Chondrocyte (in vitro differentiated cells): ENCODE data around the gene PPM1H. TPM values are rescaled to one million over a fixed set of nuclear protein-coding genes. Genes with fewer than 3 reads are reported as not detected.
A peak's percentile ranks its signal among the peaks of the same experiment; 100 is the strongest.

ENCODE experiments used
- DNase-seq: peaks from one replicate; pipeline ENCODE4 v3.0.0; 2021; ENCODE audit warnings: mixed read lengths, low spot score
- H3K27ac Mint-ChIP-seq: one replicate; pipeline ENCODE4 v1.8.0; 2021; ENCODE audit warnings: mild to moderate bottlenecking, moderate library complexity, mixed read lengths; ENCODE audit not compliant: unreplicated experiment
- H3K27me3 Mint-ChIP-seq: 2 replicates; pipeline ENCODE4 v1.8.0; 2021; ENCODE audit warnings: low read depth, mixed read lengths
- H3K36me3 Mint-ChIP-seq: 2 replicates; pipeline ENCODE4 v1.8.0; 2021; ENCODE audit warnings: low read depth, mixed read lengths
- H3K4me1 Mint-ChIP-seq: 2 replicates; pipeline ENCODE4 v1.8.0; 2021; ENCODE audit warnings: low read depth, mild to moderate bottlenecking, mixed read lengths
- H3K4me3 Mint-ChIP-seq: one replicate; pipeline ENCODE4 v1.8.0; 2021; ENCODE audit warnings: mild to moderate bottlenecking, moderate library complexity, mixed read lengths; ENCODE audit not compliant: unreplicated experiment
- H3K9me3 Mint-ChIP-seq: 2 replicates; pipeline ENCODE4 v1.8.0; 2021; ENCODE audit warnings: low read depth, mixed read lengths
- total RNA-seq: library from RNA; stranded (reverse); gene quantifications from 3 replicates; pipeline ENCODE4 v1.2.1, GENCODE V29; 2021
- TF ChIP-seq, protein P1 (sequence below): fragments of 200-600 bp; sonication (generic); IDR thresholded peaks from 2 replicates; pipeline ENCODE4 v1.5.0; 2021; ENCODE audit warnings: antibody characterized with exemption, mild to moderate bottlenecking, moderate library complexity

Gene PPM1H
- total RNA-seq, 1 donor from 2014 or later = 34.3 TPM

DNA sequence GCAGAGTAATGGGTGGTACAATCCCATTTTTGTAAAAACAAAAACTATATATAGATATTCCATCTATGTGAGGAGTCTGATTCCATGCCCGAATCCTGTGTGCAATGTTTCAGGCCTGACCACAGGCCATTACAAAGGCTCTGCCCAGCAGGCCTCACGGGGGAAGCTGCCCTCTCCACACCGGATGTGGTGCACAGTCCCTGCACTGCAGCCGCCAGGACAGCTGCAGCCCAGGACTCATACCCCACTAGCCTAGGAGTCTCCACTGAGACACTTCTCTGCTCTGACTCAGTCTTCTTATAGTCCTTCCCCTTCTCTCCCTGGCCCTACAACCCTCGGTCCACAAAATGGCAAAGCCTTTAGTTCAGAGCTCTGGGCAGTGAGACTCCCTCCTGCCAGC, 190.4 kb downstream of the PPM1H start:
- no peaks in the 10 kb centered on the region for H3K27me3 Mint-ChIP-seq
- H3K4me1 Mint-ChIP-seq = peaks cover 23% of the 10 kb centered on the region
- H3K36me3 Mint-ChIP-seq = no peaks in the 10 kb centered on the region
- TF ChIP-seq, protein P1, sequence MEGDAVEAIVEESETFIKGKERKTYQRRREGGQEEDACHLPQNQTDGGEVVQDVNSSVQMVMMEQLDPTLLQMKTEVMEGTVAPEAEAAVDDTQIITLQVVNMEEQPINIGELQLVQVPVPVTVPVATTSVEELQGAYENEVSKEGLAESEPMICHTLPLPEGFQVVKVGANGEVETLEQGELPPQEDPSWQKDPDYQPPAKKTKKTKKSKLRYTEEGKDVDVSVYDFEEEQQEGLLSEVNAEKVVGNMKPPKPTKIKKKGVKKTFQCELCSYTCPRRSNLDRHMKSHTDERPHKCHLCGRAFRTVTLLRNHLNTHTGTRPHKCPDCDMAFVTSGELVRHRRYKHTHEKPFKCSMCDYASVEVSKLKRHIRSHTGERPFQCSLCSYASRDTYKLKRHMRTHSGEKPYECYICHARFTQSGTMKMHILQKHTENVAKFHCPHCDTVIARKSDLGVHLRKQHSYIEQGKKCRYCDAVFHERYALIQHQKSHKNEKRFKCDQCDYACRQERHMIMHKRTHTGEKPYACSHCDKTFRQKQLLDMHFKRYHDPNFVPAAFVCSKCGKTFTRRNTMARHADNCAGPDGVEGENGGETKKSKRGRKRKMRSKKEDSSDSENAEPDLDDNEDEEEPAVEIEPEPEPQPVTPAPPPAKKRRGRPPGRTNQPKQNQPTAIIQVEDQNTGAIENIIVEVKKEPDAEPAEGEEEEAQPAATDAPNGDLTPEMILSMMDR = no peak
- peak overlapping the region; percentile 93 for H3K27ac Mint-ChIP-seq
- H3K9me3 Mint-ChIP-seq = no peaks in the 10 kb centered on the region
- H3K4me3 Mint-ChIP-seq = no peak overlapping the region
- DNase-seq = no peak

DNA sequence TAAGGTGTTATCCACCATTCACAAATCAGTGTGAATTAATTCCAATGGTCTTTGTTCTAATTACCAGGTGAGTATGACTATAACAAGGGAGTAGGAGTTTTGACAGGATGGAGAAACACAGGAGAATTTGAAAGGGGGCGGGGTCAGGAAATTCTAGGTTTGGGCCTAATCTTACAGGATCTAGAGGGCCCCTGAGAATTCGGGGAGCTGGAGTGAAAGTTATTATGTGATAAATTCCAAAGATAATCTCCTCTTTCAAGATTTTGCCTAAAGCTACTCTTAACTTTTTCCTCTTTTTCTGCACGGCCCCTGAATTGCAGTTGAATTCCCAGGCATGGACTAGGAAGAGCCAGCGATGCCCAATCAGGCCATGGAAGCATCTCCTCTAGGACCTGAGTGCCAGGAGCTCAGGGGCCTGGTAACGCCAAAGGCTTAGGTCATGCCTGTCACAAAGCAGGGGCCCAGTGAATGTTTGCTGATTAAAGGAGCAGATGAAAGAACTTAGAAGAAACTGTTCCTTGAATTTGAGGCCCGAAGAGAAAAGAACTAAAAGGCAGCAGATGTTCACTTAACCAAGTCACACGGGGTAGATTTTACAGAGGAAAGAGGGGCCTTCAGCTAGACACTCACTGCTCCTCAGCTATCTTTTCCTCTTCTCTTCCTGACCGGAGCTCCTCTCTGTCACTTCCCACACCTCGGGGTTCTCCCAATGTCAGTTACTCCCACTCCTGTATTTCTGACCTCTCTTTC, 195.5 kb downstream of the PPM1H start:
- Mint-ChIP-seq H3K4me3 (no peak overlapping the region), H3K27me3 (no peaks in the 10 kb centered on the region), H3K4me1 (peaks cover 43% of the 10 kb centered on the region), H3K36me3 (peaks cover 10% of the 10 kb centered on the region), H3K9me3 (no peaks in the 10 kb centered on the region), H3K27ac (peak overlapping the region; percentile 68)
- no peak for DNase-seq
- TF ChIP-seq, protein P1 = no peak

DNA sequence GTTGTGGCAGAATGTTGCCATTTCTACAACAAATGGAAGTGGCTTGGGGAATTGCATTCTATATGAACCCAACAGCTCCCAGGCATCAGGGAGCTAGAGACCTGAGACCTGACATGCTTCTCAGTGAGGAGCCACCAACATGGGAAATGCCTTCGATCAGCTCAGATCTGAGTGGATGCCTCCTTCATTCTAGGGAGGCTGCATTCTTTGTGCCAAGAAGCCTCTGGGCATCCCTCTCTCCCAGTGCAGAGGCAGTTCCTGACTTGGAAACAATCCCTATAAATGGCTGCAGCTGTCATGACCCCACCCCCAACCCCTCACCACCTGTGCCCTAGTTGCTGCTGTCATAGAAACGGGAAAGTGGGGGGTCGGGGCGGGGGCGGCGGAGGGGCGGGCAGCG, 196.3 kb downstream of the PPM1H start:
- no peak for DNase-seq
- Mint-ChIP-seq H3K9me3 (no peaks in the 10 kb centered on the region), H3K4me1 (peaks cover 43% of the 10 kb centered on the region), H3K4me3 (no peak overlapping the region), H3K27me3 (no peaks in the 10 kb centered on the region), H3K36me3 (peaks cover 10% of the 10 kb centered on the region), H3K27ac (no peak overlapping the region)
- TF ChIP-seq, protein P1 = no peak

DNA sequence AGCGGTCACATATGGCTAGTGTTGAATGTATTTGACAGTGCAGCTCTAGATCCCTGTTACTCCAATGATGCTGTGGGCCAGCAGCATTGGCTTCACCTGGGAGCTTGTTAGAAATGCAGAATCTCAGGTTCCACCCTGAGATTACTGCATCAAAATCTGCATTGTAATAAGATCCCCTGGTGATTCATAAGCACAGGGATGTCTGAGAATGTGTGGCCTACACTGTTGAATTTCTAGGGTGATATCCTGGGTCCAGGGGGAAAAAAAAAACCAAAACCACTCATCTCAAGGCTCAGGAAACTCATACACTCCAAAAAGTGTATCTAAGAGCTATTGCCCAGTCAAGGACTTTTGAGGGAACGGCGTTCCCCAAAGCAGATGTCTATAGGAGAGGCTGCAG, 196.8 kb downstream of the PPM1H start:
- H3K9me3 Mint-ChIP-seq = no peaks in the 10 kb centered on the region
- TF ChIP-seq, protein P1 = no peak
- H3K4me3 Mint-ChIP-seq = no peak overlapping the region
- H3K4me1 Mint-ChIP-seq = peaks cover 48% of the 10 kb centered on the region
- peak overlapping the region; percentile 59 for H3K27ac Mint-ChIP-seq
- H3K36me3 Mint-ChIP-seq = peaks cover 10% of the 10 kb centered on the region
- DNase-seq = no peak
- H3K27me3 Mint-ChIP-seq = no peaks in the 10 kb centered on the region

DNA sequence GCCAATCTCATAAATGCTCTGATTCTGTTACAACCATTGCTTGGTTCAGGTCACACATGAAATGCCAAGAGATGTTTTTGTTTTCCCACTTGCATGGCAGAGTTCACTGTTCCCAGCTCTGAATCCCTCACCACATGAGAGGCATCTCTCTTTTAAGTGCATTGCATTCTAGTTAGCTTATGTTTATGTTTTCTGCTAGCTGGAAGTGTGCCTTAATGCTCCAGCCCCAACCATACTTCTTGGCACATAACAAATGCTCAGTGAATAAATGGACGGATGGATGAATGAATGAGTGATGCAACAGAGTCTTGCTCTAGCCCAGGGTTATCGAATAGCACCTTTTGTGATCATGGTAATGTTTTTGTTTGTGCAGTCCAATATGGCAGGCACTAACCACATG, 197.3 kb downstream of the PPM1H start:
- H3K27ac Mint-ChIP-seq = no peak overlapping the region
- H3K27me3 Mint-ChIP-seq = no peaks in the 10 kb centered on the region

More for the DNA sequence above, 197.3 kb downstream of the PPM1H start:
- no peak overlapping the region for H3K4me3 Mint-ChIP-seq
- H3K9me3 Mint-ChIP-seq = no peaks in the 10 kb centered on the region
- no peak for DNase-seq
- peaks cover 53% of the 10 kb centered on the region for H3K4me1 Mint-ChIP-seq
- peaks cover 10% of the 10 kb centered on the region for H3K36me3 Mint-ChIP-seq
- TF ChIP-seq, protein P1 = no peak
